BLaER1 (cell line): Measurements from ENCODE around the gene RAD23B.

Experiments used
- H3K27ac ChIP-seq: shearing (Covaris generic); formaldehyde crosslinking; 2 replicates; pipeline ENCODE4 v1.8.1; 2022
- H3K27me3 ChIP-seq: shearing (Covaris generic); formaldehyde crosslinking; 2 replicates; pipeline ENCODE4 v1.8.1; 2022
- H3K36me3 ChIP-seq: shearing (Covaris generic); formaldehyde crosslinking; 2 replicates; pipeline ENCODE4 v1.8.1; 2022
- H3K4me1 ChIP-seq: shearing (Covaris generic); formaldehyde crosslinking; 2 replicates; pipeline ENCODE4 v1.8.1; 2022
- H3K4me2 ChIP-seq: shearing (Covaris generic); formaldehyde crosslinking; 2 replicates; pipeline ENCODE4 v1.8.1; 2022
- H3K4me3 ChIP-seq: shearing (Covaris generic); formaldehyde crosslinking; 2 replicates; pipeline ENCODE4 v1.8.1; 2022
- H3K9ac ChIP-seq: shearing (Covaris generic); formaldehyde crosslinking; 2 replicates; pipeline ENCODE4 v1.8.1; 2022
- H3K9me3 ChIP-seq: shearing (Covaris generic); formaldehyde crosslinking; 2 replicates; pipeline ENCODE4 v1.8.1; 2022
- H4K20me1 ChIP-seq: shearing (Covaris generic); formaldehyde crosslinking; 2 replicates; pipeline ENCODE4 v1.8.1; 2022
- Cebpa-rat ChIP-seq: shearing (Covaris generic); IDR thresholded peaks from 2 replicates; pipeline ENCODE4 v1.8.1; 2022

RAD23B gene

GRCh38 chr9:107360098-107360497 lies 77.0 kb downstream of the RAD23B start:
- H3K9me3 ChIP-seq: 0 out of 2 replicates have a peak, but pooled peaks cover 4% of the 10 kb centered on the region
- no peak overlapping the region for H3K9ac ChIP-seq
- H3K36me3 ChIP-seq: no peaks in the 10 kb centered on the region
- H3K27ac ChIP-seq: no peak overlapping the region
- no peak overlapping the region for H3K4me2 ChIP-seq
- no peak for TF ChIP-seq Cebpa-rat
- H3K27me3 ChIP-seq: no peaks in the 10 kb centered on the region
- no peaks in the 10 kb centered on the region for H3K4me1 ChIP-seq
- H3K4me3 ChIP-seq: no peak overlapping the region
- H4K20me1 ChIP-seq: no peaks in the 10 kb centered on the region

- no peaks in the 10 kb centered on the region for H3K4me1 ChIP-seq
- TF ChIP-seq Cebpa-rat: no peak
- no peaks in the 10 kb centered on the region for H3K27me3 ChIP-seq
- H3K27ac ChIP-seq: no peak overlapping the region
- H3K4me3 ChIP-seq: no peak overlapping the region
- 0 out of 2 replicates have a peak, but pooled peaks cover 4% of the 10 kb centered on the region for H3K9me3 ChIP-seq
- H3K9ac ChIP-seq: no peak overlapping the region
- H3K4me2 ChIP-seq: no peak overlapping the region
- H4K20me1 ChIP-seq: no peaks in the 10 kb centered on the region
- H3K36me3 ChIP-seq: no peaks in the 10 kb centered on the region
Observed at GRCh38 chr9:107361816-107362215, 78.7 kb downstream of the RAD23B start.

GRCh38 chr9:107363516-107364152 lies 80.6 kb downstream of the RAD23B start:
- no peak for TF ChIP-seq Cebpa-rat
- Histone ChIP-seq H3K4me2 (no peak overlapping the region), H4K20me1 (no peaks in the 10 kb centered on the region), H3K27ac (no peak overlapping the region), H3K4me1 (peaks cover 7% of the 10 kb centered on the region), H3K4me3 (no peak overlapping the region), H3K9me3 (0 out of 2 replicates have a peak, but pooled peaks cover 4% of the 10 kb centered on the region), H3K36me3 (no peaks in the 10 kb centered on the region), H3K27me3 (no peaks in the 10 kb centered on the region), H3K9ac (no peak overlapping the region)

GRCh38 chr9:107367727-107368502 lies 84.8 kb downstream of the RAD23B start:
- Histone ChIP-seq H4K20me1 (no peaks in the 10 kb centered on the region), H3K36me3 (no peaks in the 10 kb centered on the region), H3K4me1 (peaks cover 7% of the 10 kb centered on the region), H3K9me3 (no peaks in the 10 kb centered on the region), H3K4me3 (no peak overlapping the region), H3K9ac (no peak overlapping the region), H3K4me2 (peak overlapping the region; percentile 20), H3K27ac (no peak overlapping the region), H3K27me3 (no peaks in the 10 kb centered on the region)
- TF ChIP-seq Cebpa-rat: no peak

GRCh38 chr9:107368696-107369095 lies 85.6 kb downstream of the RAD23B start:
- H3K27ac ChIP-seq: no peak overlapping the region
- no peaks in the 10 kb centered on the region for H3K27me3 ChIP-seq
- H4K20me1 ChIP-seq: no peaks in the 10 kb centered on the region
- TF ChIP-seq Cebpa-rat: no peak
- no peak overlapping the region for H3K4me2 ChIP-seq
- H3K4me3 ChIP-seq: no peak overlapping the region
- H3K9ac ChIP-seq: no peak overlapping the region
- peaks cover 7% of the 10 kb centered on the region for H3K4me1 ChIP-seq
- H3K9me3 ChIP-seq: no peaks in the 10 kb centered on the region
- H3K36me3 ChIP-seq: no peaks in the 10 kb centered on the region

GRCh38 chr9:107373809-107374208 lies 90.7 kb downstream of the RAD23B start:
- Histone ChIP-seq H3K4me1 (no peaks in the 10 kb centered on the region), H3K27ac (no peak overlapping the region), H3K9me3 (no peaks in the 10 kb centered on the region), H3K9ac (no peak overlapping the region), H3K4me3 (no peak overlapping the region), H4K20me1 (no peaks in the 10 kb centered on the region), H3K27me3 (no peaks in the 10 kb centered on the region), H3K36me3 (no peaks in the 10 kb centered on the region), H3K4me2 (no peak overlapping the region)
- no peak for TF ChIP-seq Cebpa-rat

GRCh38 chr9:107375001-107375400 lies 91.9 kb downstream of the RAD23B start:
- Histone ChIP-seq H3K27ac (no peak overlapping the region), H3K27me3 (no peaks in the 10 kb centered on the region), H3K4me1 (no peaks in the 10 kb centered on the region), H4K20me1 (no peaks in the 10 kb centered on the region), H3K4me2 (no peak overlapping the region), H3K36me3 (no peaks in the 10 kb centered on the region), H3K9me3 (no peaks in the 10 kb centered on the region), H3K4me3 (no peak overlapping the region), H3K9ac (no peak overlapping the region)
- TF ChIP-seq Cebpa-rat: no peak

GRCh38 chr9:107375651-107376369 lies 92.7 kb downstream of the RAD23B start:
- H3K4me3 ChIP-seq: no peak overlapping the region
- TF ChIP-seq Cebpa-rat: no peak
- no peaks in the 10 kb centered on the region for H4K20me1 ChIP-seq
- H3K4me1 ChIP-seq: no peaks in the 10 kb centered on the region
- H3K9ac ChIP-seq: no peak overlapping the region
- no peaks in the 10 kb centered on the region for H3K27me3 ChIP-seq
- no peak overlapping the region for H3K27ac ChIP-seq
- H3K9me3 ChIP-seq: no peaks in the 10 kb centered on the region
- H3K36me3 ChIP-seq: no peaks in the 10 kb centered on the region
- H3K4me2 ChIP-seq: no peak overlapping the region

GRCh38 chr9:107378006-107378405 lies 94.9 kb downstream of the RAD23B start:
- no peak overlapping the region for H3K4me2 ChIP-seq
- no peaks in the 10 kb centered on the region for H3K9me3 ChIP-seq
- H4K20me1 ChIP-seq: no peaks in the 10 kb centered on the region
- no peak overlapping the region for H3K9ac ChIP-seq
- H3K4me3 ChIP-seq: no peak overlapping the region
- H3K27ac ChIP-seq: no peak overlapping the region
- no peaks in the 10 kb centered on the region for H3K27me3 ChIP-seq
- H3K36me3 ChIP-seq: no peaks in the 10 kb centered on the region
- TF ChIP-seq Cebpa-rat: no peak
- H3K4me1 ChIP-seq: no peaks in the 10 kb centered on the region
